DND-41 (cell line): Measurements from ENCODE around the gene TGM1.

Experiments
- EZH2 ChIP-seq: IDR thresholded peaks from 3 replicates; pipeline ENCODE4 v1.6.1; 2012; ENCODE audit warnings: borderline replicate concordance, low read depth, mild to moderate bottlenecking, moderate library complexity, low read length, inconsistent platforms; ENCODE audit not compliant: severe bottlenecking
- TF ChIP-seq, protein P1 (sequence below): IDR thresholded peaks from 2 replicates; pipeline ENCODE4 v1.5.1; 2012; ENCODE audit warnings: borderline replicate concordance, low read length, moderate library complexity, mild to moderate bottlenecking; ENCODE audit not compliant: poor library complexity, severe bottlenecking; ENCODE audit errors: extremely low read depth

DNA sequence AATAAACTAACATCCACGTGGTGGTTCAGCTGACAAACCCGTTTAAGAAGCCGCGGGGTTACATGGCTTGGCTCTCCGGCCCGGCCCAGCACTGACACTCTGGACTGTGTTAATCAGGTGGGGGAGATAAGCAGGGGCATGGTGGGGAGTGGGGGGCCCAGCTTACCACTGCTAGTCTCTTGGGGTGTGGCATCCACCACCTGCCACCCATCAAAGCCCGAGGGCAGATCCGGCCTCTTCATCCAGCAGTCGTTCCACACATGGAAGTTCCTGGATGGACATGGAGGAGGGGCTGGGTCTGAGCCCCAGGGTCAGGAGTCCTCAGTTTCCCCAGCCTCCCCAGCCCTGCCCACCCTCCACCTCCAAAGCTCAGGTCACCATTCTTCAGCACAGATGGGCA is 4.9 kb downstream of the TGM1 start:
- TF ChIP-seq, protein P1, sequence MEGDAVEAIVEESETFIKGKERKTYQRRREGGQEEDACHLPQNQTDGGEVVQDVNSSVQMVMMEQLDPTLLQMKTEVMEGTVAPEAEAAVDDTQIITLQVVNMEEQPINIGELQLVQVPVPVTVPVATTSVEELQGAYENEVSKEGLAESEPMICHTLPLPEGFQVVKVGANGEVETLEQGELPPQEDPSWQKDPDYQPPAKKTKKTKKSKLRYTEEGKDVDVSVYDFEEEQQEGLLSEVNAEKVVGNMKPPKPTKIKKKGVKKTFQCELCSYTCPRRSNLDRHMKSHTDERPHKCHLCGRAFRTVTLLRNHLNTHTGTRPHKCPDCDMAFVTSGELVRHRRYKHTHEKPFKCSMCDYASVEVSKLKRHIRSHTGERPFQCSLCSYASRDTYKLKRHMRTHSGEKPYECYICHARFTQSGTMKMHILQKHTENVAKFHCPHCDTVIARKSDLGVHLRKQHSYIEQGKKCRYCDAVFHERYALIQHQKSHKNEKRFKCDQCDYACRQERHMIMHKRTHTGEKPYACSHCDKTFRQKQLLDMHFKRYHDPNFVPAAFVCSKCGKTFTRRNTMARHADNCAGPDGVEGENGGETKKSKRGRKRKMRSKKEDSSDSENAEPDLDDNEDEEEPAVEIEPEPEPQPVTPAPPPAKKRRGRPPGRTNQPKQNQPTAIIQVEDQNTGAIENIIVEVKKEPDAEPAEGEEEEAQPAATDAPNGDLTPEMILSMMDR: no peak
- TF ChIP-seq EZH2: no peak
